HG02763 (cell line): ENCODE data around the gene NRDE2.

Experiments used
- ATAC-seq: cut with Tn5 transposase; IDR thresholded peaks from one replicate; pipeline ENCODE4 v1.9.1; 2021; ENCODE audit warnings: mild to moderate bottlenecking, moderate library complexity; ENCODE audit not compliant: unreplicated experiment

The NRDE2 gene, protein sequence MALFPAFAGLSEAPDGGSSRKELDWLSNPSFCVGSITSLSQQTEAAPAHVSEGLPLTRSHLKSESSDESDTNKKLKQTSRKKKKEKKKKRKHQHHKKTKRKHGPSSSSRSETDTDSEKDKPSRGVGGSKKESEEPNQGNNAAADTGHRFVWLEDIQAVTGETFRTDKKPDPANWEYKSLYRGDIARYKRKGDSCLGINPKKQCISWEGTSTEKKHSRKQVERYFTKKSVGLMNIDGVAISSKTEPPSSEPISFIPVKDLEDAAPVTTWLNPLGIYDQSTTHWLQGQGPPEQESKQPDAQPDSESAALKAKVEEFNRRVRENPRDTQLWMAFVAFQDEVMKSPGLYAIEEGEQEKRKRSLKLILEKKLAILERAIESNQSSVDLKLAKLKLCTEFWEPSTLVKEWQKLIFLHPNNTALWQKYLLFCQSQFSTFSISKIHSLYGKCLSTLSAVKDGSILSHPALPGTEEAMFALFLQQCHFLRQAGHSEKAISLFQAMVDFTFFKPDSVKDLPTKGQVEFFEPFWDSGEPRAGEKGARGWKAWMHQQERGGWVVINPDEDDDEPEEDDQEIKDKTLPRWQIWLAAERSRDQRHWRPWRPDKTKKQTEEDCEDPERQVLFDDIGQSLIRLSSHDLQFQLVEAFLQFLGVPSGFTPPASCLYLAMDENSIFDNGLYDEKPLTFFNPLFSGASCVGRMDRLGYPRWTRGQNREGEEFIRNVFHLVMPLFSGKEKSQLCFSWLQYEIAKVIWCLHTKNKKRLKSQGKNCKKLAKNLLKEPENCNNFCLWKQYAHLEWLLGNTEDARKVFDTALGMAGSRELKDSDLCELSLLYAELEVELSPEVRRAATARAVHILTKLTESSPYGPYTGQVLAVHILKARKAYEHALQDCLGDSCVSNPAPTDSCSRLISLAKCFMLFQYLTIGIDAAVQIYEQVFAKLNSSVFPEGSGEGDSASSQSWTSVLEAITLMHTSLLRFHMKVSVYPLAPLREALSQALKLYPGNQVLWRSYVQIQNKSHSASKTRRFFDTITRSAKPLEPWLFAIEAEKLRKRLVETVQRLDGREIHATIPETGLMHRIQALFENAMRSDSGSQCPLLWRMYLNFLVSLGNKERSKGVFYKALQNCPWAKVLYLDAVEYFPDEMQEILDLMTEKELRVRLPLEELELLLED

DNA sequence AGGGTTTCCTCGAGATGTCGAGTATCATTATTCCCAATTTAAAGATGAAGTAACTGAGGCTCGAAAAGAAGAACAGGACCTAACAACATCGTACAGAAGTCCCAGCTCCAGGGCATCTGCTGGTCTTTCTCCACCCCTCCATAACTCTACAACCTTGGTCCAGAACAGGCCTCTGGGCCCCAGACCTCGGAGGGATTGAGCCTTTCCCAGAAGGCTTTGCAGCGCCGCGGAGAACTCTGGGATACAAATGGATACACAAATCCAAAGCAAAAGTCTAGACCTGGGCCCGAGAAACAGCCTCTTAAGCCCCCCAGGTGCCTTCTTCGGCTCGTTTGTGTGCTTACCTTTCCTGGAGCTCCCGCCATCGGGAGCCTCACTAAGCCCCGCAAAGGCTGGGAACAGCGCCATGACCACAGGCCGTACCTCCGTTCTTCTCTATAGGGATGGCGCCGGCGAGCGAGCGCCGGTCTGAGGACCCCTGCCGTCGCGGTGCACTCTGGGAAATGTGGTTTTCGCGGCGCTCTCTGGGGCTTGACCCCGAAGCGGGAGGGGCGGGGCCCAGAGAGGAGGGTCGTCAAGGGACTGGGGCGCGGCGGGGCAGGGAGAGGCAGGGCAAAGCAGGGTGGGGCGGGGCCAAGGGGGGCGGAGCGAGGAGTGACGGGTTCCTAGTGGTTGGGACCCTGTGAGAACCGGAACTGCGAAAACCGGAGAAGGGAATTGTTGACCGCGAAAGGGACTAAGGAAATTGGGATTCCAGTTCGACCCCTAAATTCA lies at the start of gene NRDE2:
NRDE2 (minus strand) TSS at position 445 of the 774 bp plus-strand sequence; CDS start at position 408, 37 bp downstream.
- ATAC-seq: peak; percentile 95

DNA sequence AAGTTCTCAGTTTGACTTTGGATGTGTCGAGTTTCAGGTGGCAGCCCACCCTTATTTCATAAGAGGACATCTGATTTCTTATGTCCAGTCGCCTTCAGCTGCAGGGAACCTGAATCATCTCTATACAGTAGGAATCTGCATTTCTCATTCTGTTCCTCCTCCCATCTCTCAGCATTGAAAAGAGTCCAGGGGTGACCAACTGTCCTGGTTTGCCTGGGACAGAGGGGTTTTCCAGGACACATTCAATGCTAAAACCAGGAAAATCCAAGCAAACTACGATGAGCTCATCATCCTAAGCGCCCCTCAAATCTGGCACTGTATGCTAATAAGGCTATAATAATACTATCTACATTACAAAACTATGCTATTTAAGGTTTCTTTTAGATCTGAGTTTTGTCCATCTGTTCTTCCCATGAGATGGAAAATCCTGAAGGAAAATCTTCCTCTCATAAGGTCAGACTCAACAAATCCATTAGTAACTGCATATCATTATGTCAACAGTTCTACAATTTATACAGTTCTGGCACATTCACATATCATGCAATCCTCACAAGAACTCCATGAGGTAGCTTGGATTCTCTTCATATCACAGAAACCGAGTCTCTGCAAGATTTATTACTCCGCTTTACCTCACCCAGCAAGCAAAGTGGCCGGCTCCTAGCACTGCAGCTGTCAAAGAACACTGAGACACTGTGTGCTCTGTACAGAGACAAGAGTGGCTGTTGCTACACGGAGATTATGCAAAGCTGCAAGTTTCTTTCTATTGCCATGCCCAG lies 49.5 kb upstream of the NRDE2 start:
- no peak for ATAC-seq

DNA sequence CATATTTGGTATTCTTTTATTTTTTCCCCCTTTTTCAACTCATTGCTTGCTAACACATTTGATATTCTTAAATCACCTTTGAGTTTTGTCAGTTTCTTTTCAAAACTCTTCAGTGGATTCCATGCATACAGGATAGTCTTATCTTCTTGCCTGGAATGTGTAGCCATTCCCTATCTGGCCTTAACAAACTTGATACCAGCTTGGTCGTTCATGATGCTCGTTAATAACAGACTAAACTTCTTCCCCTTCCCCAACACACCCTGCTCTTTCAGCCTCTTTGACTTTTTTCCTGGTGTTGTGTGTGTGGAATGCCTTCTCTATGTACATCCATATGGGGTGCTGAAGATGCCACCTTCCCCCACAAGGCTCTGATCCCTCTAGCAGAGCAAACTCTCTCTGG lies 47.4 kb upstream of the NRDE2 start:
- no peak for ATAC-seq

DNA sequence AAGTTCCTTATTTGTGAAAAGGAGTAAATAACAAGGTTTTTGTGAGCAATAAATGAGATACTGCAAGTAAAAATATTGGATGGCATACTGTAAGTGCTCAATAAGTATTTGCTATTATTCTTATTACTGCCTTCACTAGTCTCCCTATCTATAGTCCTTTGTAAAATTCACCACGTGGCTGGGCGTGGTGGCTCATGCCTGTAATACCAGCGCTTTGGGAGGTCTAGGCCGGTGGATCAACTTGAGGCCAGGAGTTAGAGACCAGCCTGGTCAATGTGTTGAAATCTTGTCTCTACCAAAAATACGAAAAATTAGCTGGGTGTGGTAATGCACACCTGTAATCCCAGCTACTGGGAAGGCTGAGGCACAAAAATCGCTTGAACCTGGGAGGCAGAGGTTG lies 46.5 kb upstream of the NRDE2 start:
- ATAC-seq: no peak

DNA sequence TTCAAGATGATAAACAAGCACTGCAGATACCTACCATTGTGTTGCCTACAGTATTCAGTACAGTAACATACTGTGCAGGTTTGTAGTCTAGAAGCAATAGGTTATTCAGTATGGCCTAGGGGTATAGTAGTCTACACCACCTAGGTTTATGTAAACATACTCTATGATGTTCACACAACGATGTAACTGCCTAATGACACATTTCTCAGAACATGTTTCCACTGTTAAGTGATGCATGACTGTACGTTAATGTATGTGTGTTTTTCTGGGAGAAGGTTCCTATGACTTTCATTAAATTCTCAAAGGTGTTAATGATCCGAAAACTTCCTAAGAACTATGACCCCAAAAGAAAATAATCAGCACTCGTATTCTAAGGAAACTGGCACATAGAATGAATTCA lies 44.2 kb upstream of the NRDE2 start:
- ATAC-seq: no peak

DNA sequence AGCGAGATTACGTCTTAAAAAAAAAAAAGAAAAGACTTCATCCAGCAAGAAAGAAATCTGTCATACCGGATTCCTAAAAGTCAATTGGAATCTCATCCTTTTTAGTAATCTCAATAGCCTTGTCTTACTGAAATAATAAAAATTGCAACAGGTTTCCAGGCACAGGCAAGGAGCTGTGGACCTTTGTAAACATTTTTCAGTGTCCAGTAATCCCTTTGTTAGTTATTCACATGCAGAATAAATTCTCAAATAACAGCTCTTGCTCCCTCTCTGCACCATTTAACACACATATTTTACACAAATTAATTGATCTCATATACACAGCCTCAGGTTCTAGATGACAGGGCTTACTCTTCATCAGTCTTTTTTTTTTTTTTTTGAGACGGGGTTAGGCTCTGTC lies 43.1 kb upstream of the NRDE2 start:
- ATAC-seq: no peak

DNA sequence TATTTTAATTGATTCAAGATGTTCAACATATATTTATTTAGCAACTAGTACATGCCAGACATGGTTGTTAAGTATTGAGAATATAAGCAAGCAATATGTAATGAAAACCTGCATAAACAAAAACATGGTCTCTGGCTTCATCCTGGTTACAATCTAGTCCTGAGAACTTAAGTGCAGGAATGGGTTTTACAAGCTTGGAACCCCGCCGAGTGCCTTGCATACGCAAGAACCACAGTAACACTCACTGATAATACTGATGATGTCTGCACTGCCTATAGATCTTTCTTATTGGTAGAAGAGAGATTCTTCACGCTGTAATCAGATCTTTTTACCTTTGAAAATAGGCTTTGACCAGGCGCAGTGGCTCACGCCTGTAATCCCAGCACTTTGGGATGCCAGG lies 42.1 kb upstream of the NRDE2 start:
- no peak for ATAC-seq

DNA sequence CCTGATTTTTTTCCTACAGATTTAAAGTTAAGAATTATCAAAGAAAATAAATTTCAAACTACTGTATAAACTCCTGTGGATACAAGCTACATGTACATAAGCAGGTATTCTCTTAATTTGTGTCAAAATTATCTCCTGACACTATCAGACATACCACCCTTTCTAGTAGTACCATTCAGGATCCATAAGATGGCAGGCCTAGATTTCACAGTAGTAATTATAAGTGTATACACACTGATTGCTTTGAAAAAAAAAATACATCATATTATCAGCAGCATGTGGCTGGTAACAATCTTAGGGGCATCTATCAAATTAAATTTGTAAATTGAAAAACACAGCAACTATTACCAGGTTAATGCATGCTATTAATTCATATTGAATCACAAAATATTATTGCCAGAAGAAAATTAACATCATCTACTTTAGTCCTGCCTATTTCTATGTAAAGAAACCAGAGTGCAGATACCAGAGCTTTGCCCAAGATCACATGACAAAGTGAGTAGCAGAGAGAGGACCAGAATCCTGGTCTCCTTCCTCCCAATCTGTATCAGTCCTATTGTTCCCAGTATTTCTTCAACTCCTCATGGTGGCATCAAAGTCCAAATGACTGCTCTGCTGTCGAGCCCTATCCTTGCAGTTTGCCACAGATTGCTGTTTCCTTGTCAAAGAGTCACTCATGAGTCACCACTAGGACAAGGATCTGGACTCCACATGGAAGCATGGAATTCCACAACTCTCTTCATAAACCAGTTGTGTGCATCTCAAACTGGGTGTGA lies 37.4 kb upstream of the NRDE2 start:
- ATAC-seq: no peak

DNA sequence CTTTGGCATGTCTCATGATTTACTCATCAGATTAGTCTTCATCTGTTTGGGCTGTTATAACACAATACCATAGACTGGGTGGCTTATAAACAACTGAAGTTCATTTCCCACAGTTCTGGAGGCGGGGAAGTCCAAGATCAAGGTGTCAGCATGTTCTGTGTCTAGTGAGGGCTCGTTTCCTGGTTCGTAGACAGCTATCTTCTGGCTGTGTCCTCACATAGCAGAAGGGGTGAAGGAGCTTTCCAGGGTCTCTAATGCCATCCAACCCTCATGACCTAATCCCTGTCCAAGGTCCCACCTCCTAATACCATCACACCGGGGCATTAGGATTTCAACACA lies 30.8 kb upstream of the NRDE2 start:
- no peak for ATAC-seq

DNA sequence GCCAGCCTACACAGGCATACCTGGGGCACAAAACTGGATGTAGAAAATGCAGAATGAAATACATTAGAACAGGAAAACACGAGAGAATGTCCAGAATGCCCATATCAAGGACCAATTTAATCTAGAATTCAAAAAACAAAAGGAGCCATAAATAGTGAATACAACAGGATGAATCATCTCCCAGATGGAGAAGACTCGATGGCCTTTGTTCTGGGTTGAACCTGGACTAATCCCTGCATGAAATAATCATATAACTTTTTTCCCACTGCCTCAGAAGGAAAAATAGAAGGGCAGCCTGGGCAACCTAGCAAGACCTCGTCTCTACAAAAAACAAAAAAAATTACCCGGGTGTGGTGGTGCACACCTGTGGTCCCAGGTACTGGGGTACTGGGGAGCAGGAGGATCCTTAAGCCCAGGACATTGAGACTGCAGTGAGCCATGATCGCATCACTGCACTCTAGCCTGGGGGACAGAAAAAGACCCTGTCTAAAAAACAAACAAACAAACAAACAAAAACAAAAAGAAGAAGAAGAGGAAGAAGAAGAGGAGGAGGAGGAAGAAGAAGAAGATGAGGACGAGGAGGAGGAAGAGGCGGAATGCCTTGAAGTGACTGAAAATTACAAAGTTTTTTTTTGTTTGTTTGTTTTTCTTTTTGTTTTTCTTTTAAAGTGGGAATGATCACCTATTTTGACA lies 30.3 kb upstream of the NRDE2 start:
- no peak for ATAC-seq

DNA sequence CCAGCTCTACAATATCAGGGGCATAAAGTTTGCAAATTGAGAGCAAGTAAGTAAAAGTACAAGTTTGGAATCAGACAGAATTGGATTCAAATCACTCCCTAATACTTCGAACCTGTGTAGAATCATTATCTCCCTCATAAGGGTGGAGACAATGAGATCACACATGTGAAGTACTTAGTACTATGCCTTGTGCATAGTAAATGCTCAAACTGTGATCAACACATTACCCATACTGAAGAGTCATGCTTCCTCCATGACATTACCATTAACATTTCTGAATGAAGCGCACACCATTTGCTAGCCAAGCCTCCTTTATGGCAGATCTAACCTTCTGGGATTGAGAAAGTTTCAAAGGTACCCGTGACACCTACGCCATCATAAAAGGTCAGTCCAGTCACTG lies 26.6 kb upstream of the NRDE2 start:
- no peak for ATAC-seq

DNA sequence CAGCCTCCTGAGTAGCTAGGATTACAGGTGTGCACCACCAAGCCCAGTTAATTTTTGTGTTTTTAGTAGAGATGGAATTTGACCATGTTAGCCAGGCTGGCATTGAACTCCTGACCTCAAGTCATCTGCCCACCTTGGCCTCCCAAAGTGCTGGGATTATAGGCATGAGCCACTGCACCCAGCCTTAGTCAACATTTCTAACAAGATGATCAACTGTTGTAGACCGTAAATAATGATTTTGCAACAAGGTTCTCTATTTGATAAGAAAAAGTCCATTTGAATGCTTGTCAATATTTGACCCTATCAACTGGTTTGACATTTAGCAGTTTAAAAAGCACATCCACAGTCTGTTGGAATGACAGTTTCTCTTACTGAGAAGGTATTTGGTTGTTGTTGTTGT lies 25.2 kb upstream of the NRDE2 start:
- ATAC-seq: no peak

DNA sequence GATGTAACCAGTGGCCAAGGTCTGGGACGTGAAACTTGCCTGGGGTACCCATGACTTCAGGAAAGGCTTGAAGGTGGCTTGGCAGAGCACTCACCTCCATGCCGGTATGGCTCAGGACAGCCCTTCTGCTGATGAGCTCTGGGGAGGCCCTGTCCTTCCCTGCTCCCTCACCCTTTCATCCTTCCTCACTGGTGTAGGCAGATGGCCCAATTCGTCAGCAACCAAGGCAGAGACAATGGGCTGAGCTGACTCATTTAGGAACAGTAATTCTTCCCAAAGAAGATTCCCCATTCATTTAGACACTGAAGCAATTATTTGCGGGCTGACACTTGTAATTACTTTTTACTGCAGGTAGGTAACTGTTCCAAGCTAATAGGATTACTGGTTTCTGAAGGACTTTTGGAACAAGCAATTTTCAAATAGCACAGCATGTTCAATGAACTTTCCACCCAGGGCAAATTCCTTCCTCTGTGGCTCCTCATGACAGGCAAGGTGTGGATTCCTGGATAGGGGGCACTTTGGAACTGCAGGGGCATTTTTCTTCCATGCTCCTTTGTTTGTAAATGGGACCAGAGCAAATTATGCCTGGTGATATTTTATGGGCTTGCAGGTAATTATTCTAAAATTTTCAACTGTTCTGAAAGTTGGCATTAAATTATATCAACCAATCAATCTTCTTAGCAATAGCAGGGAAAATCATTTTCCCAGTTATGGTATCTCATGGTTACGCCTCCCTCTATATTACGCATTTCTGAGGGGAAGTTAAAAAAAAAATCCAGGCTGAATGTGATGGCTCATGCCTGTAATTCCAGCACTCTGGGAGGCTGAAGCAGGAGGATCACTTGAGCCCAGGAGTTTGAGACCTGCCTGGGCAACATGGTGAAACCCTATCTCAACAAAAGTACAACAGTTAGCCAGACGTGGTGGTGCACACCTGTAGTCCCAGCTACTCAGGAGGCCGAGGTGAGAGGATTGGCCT lies 24.1 kb upstream of the NRDE2 start:
- ATAC-seq: no peak

DNA sequence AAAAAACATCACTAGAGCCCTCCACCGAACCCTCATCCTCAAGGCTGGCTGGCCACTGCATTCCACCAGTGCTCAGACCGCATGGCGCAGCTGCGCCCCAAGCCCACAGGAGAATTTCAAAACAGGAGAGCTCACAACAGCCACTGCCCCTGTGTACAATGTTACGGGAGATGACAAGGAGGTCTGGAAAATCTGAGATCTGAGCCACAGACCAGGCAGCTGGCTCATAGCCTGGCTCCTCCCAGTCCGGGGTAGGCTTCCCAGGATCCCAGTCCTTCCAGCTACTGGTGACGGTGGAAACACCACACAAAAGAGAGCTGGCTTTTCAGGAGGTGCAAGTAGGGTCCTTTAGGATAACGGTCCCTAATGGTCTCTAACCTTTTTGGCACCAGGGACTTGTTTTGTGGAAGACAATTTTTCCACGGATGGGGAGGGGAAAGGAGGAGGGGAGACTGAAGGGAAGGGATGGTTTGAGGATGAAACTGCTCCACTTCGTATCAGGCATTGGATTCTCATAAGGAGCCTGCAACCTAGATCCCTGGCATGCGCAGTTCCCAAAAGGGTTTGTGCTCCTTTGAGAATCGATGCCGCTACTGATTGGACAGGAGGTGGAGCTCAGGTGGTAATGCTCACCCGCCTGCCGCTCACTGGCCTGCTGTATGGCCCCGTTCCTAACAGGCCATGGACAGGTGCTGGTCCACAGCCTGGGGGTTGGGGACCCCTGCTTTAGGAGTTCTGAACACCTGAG lies 23.0 kb upstream of the NRDE2 start:
- ATAC-seq: no peak

DNA sequence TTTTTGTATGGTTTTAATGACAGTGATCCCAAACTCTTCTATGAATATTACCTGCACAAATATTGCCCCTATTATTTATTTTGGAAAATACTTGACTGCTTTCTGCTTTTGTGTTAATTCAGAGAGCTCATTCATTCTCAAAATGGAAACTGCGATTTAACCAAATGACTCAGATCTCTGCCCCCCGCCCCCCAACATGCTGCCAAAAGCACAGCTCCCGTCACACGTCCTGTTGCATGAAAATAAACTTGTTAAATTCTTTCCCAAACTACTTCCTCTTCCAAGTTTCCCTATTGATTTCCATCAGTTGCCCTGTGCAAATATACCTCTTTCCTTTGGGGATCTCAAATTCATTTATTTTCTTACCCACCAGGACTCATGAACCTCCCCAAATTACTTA lies 18.0 kb upstream of the NRDE2 start:
- no peak for ATAC-seq

DNA sequence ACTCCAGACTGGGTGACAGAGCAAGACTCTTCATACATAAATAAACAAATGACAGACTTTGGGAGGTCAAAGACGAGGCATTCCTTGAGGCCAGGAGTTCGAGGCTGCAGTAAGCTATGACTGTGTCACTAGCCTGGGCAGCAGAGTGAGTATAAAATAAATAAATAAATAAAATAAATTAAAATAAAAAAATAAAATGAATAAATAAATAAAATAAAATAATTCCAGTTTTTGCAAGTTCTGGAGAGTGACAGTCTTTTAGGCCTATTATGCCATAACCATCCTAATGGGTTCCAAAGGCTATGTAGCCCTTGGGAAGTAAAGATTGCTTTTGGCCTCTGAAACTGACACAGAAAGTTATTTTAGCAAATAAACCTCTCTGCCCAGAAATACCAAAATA lies 16.5 kb upstream of the NRDE2 start:
- ATAC-seq: no peak

DNA sequence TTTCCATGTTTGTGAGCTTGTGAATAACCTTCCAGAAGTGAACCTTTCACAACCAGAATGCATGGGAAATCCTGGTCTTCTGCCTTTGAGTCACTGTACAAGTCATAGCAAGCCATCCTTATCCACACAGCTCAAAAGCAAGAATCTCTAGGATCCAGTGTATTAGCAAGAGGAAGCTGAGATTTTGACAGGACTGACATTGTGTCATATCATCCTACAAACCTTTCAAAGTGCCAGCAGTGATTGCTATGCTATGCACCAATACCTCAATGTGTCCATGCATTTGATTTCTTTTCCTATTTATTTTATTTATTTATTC lies 13.5 kb upstream of the NRDE2 start:
- ATAC-seq: no peak
